ENCODE results near the gene SAMSN1. TPM values are rescaled to one million over a fixed set of nuclear protein-coding genes. Genes with fewer than 3 reads are reported as not detected.

Gene SAMSN1
- total and polyA plus RNA-seq, 2 experiments from 2014 or later: 3.2 to 5.4 TPM

DNA sequence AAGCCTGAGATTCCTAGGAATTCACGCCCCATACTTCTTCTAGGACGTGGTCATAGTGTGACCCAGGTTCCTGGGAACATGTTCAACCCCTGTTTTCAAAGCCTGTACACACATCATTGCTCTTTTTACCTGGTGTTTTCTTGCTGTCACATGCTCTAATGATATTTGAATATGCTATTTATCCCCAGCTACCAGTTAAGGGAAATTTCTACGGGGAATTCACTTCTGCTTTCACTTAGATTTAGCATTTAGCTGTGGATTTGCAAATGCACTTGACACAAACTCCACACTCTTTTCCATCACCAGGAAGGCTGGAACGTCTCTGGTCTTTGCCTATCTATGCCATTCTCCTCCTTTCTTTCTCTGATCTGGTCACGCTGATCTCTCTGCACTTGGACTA, 11.3 kb upstream of the SAMSN1 start:
- H3K4me1 Mint-ChIP-seq: peaks cover 8% of the 10 kb centered on the region; the same call in 2 of the 3 replicates
- peaks cover 17% of the 10 kb centered on the region for H3K36me3 Mint-ChIP-seq (ENCODE audit: low read depth)
- no peak overlapping the region for H3K4me3 Mint-ChIP-seq
- H3K27me3 ChIP-seq (ENCODE audit: insufficient read depth): no peaks in the 10 kb centered on the region
- H3K27me3 Mint-ChIP-seq (ENCODE audit: insufficient read depth, low read depth, poor library complexity): no peaks in the 10 kb centered on the region
- H3K9me2 ChIP-seq (ENCODE audit: insufficient read depth): peaks cover 13% of the 10 kb centered on the region
- ATAC-seq: no peak
- no peak overlapping the region for H3K4me3 ChIP-seq
- no peak overlapping the region for H3K27ac Mint-ChIP-seq
- peaks cover 18% of the 10 kb centered on the region for H3K9me3 Mint-ChIP-seq
- no peaks in the 10 kb centered on the region for H4K20me1 ChIP-seq (replicated peaks; ENCODE audit: insufficient read depth)
- peaks cover 4% of the 10 kb centered on the region; the same call in 1 of the 2 replicates for H3K4me1 ChIP-seq (ENCODE audit: insufficient read depth)
- H3F3A ChIP-seq (replicated peaks; ENCODE audit: low read depth): no peaks in the 10 kb centered on the region
- H3K36me3 ChIP-seq (ENCODE audit: insufficient read depth): 0 out of 2 replicates have a peak, but pooled peaks cover 6% of the 10 kb centered on the region
- no peak for DNase-seq (ENCODE audit: low spot score)
- H3K4me2 ChIP-seq: no peak overlapping the region
- TF ChIP-seq, protein P1, sequence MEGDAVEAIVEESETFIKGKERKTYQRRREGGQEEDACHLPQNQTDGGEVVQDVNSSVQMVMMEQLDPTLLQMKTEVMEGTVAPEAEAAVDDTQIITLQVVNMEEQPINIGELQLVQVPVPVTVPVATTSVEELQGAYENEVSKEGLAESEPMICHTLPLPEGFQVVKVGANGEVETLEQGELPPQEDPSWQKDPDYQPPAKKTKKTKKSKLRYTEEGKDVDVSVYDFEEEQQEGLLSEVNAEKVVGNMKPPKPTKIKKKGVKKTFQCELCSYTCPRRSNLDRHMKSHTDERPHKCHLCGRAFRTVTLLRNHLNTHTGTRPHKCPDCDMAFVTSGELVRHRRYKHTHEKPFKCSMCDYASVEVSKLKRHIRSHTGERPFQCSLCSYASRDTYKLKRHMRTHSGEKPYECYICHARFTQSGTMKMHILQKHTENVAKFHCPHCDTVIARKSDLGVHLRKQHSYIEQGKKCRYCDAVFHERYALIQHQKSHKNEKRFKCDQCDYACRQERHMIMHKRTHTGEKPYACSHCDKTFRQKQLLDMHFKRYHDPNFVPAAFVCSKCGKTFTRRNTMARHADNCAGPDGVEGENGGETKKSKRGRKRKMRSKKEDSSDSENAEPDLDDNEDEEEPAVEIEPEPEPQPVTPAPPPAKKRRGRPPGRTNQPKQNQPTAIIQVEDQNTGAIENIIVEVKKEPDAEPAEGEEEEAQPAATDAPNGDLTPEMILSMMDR (conservative IDR thresholded peaks at IDR 0.05; ENCODE audit: low read depth in 2 of 2): no peak
- TF ChIP-seq NANOG (IDR thresholded peaks at IDR 0.05; ENCODE audit: borderline replicate concordance) (no peak), ZNF114 (CRISPR knock-in tag; IDR thresholded peaks at IDR 0.05) (no peak), CREB1 (CRISPR knock-in tag; IDR thresholded peaks at IDR 0.05; ENCODE audit: low read depth) (no peak), EZH2phosphoT487 (IDR thresholded peaks at IDR 0.05; ENCODE audit: unreplicated experiment) (no peak), ZNF331 (CRISPR knock-in tag; IDR thresholded peaks at IDR 0.05; ENCODE audit: low read depth) (no peak), JUNB (IDR thresholded peaks at IDR 0.05; ENCODE audit: unreplicated experiment) (no peak), STAT1 (IDR thresholded peaks at IDR 0.05; ENCODE audit: unreplicated experiment) (no peak), EZH2 (IDR thresholded peaks at IDR 0.05; ENCODE audit: low read depth, unreplicated experiment) (no peak), POLR2AphosphoS5 (IDR thresholded peaks at IDR 0.05; ENCODE audit: low read depth) (no peak)
- TF ChIP-seq, protein P2, sequence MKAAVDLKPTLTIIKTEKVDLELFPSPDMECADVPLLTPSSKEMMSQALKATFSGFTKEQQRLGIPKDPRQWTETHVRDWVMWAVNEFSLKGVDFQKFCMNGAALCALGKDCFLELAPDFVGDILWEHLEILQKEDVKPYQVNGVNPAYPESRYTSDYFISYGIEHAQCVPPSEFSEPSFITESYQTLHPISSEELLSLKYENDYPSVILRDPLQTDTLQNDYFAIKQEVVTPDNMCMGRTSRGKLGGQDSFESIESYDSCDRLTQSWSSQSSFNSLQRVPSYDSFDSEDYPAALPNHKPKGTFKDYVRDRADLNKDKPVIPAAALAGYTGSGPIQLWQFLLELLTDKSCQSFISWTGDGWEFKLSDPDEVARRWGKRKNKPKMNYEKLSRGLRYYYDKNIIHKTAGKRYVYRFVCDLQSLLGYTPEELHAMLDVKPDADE (IDR thresholded peaks at IDR 0.05): no peak
- TF ChIP-seq, protein P3, sequence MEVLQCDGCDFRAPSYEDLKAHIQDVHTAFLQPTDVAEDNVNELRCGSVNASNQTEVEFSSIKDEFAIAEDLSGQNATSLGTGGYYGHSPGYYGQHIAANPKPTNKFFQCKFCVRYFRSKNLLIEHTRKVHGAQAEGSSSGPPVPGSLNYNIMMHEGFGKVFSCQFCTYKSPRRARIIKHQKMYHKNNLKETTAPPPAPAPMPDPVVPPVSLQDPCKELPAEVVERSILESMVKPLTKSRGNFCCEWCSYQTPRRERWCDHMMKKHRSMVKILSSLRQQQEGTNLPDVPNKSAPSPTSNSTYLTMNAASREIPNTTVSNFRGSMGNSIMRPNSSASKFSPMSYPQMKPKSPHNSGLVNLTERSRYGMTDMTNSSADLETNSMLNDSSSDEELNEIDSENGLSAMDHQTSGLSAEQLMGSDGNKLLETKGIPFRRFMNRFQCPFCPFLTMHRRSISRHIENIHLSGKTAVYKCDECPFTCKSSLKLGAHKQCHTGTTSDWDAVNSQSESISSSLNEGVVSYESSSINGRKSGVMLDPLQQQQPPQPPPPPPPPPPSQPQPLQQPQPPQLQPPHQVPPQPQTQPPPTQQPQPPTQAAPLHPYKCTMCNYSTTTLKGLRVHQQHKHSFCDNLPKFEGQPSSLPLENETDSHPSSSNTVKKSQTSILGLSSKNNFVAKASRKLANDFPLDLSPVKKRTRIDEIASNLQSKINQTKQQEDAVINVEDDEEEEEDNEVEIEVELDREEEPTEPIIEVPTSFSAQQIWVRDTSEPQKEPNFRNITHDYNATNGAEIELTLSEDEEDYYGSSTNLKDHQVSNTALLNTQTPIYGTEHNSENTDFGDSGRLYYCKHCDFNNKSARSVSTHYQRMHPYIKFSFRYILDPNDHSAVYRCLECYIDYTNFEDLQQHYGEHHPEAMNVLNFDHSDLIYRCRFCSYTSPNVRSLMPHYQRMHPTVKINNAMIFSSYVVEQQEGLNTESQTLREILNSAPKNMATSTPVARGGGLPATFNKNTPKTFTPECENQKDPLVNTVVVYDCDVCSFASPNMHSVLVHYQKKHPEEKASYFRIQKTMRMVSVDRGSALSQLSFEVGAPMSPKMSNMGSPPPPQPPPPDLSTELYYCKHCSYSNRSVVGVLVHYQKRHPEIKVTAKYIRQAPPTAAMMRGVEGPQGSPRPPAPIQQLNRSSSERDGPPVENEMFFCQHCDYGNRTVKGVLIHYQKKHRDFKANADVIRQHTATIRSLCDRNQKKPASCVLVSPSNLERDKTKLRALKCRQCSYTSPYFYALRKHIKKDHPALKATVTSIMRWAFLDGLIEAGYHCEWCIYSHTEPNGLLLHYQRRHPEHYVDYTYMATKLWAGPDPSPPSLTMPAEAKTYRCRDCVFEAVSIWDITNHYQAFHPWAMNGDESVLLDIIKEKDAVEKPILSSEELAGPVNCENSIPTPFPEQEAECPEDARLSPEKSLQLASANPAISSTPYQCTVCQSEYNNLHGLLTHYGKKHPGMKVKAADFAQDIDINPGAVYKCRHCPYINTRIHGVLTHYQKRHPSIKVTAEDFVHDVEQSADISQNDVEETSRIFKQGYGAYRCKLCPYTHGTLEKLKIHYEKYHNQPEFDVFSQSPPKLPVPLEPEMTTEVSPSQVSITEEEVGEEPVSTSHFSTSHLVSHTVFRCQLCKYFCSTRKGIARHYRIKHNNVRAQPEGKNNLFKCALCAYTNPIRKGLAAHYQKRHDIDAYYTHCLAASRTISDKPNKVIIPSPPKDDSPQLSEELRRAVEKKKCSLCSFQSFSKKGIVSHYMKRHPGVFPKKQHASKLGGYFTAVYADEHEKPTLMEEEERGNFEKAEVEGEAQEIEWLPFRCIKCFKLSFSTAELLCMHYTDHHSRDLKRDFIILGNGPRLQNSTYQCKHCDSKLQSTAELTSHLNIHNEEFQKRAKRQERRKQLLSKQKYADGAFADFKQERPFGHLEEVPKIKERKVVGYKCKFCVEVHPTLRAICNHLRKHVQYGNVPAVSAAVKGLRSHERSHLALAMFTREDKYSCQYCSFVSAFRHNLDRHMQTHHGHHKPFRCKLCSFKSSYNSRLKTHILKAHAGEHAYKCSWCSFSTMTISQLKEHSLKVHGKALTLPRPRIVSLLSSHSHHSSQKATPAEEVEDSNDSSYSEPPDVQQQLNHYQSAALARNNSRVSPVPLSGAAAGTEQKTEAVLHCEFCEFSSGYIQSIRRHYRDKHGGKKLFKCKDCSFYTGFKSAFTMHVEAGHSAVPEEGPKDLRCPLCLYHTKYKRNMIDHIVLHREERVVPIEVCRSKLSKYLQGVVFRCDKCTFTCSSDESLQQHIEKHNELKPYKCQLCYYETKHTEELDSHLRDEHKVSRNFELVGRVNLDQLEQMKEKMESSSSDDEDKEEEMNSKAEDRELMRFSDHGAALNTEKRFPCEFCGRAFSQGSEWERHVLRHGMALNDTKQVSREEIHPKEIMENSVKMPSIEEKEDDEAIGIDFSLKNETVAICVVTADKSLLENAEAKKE (CRISPR knock-in tag; IDR thresholded peaks at IDR 0.05): no peak
- TF ChIP-seq, protein P4, sequence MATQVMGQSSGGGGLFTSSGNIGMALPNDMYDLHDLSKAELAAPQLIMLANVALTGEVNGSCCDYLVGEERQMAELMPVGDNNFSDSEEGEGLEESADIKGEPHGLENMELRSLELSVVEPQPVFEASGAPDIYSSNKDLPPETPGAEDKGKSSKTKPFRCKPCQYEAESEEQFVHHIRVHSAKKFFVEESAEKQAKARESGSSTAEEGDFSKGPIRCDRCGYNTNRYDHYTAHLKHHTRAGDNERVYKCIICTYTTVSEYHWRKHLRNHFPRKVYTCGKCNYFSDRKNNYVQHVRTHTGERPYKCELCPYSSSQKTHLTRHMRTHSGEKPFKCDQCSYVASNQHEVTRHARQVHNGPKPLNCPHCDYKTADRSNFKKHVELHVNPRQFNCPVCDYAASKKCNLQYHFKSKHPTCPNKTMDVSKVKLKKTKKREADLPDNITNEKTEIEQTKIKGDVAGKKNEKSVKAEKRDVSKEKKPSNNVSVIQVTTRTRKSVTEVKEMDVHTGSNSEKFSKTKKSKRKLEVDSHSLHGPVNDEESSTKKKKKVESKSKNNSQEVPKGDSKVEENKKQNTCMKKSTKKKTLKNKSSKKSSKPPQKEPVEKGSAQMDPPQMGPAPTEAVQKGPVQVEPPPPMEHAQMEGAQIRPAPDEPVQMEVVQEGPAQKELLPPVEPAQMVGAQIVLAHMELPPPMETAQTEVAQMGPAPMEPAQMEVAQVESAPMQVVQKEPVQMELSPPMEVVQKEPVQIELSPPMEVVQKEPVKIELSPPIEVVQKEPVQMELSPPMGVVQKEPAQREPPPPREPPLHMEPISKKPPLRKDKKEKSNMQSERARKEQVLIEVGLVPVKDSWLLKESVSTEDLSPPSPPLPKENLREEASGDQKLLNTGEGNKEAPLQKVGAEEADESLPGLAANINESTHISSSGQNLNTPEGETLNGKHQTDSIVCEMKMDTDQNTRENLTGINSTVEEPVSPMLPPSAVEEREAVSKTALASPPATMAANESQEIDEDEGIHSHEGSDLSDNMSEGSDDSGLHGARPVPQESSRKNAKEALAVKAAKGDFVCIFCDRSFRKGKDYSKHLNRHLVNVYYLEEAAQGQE (IDR thresholded peaks at IDR 0.05; ENCODE audit: unreplicated experiment): no peak
- H3K79me2 ChIP-seq (replicated peaks; ENCODE audit: insufficient read depth): no peaks in the 10 kb centered on the region
- no peak overlapping the region for H3K27ac ChIP-seq (ENCODE audit: low read depth)
- 0 out of 2 replicates have a peak overlapping the region, but pooled peaks have one; percentile 21 for H2AFZ ChIP-seq
